ENCODE results near the gene GXYLT2. TPM values are rescaled to one million over a fixed set of nuclear protein-coding genes. Genes with fewer than 3 reads are reported as not detected.

The GXYLT2 gene
- total RNA-seq, 4 donors from 2014 or later = 5.0 to 9.8 (median 7.6) TPM

DNA sequence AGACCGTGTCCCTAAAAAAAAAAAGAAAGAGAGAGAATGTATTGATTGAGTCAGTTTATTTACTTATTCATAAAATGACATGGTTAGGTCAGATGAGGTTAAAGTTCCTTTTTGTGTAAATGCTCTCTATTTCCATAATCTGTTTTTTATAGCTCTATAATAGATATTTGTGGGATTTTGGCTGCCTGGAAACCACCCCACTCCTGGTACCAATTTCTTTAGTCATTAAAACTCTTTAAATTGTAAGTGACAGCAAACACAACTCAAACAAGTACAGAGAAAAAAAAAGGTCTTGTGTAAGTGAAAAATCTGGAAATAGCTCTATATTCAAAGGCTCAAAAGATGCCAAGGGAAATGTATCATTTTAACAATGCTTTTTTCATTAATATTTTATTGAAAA, 97.7 kb downstream of the GXYLT2 start:
- no peaks in the 10 kb centered on the region for H3K4me1 ChIP-seq
- H3K36me3 ChIP-seq = no peaks in the 10 kb centered on the region
- TF ChIP-seq EP300 (IDR thresholded peaks at IDR 0.05) (no peak), POLR2AphosphoS5 (IDR thresholded peaks at IDR 0.05) (no peak), POLR2A (IDR thresholded peaks at IDR 0.05; ENCODE audit: low read depth) (no peak)
- TF ChIP-seq, protein P1, sequence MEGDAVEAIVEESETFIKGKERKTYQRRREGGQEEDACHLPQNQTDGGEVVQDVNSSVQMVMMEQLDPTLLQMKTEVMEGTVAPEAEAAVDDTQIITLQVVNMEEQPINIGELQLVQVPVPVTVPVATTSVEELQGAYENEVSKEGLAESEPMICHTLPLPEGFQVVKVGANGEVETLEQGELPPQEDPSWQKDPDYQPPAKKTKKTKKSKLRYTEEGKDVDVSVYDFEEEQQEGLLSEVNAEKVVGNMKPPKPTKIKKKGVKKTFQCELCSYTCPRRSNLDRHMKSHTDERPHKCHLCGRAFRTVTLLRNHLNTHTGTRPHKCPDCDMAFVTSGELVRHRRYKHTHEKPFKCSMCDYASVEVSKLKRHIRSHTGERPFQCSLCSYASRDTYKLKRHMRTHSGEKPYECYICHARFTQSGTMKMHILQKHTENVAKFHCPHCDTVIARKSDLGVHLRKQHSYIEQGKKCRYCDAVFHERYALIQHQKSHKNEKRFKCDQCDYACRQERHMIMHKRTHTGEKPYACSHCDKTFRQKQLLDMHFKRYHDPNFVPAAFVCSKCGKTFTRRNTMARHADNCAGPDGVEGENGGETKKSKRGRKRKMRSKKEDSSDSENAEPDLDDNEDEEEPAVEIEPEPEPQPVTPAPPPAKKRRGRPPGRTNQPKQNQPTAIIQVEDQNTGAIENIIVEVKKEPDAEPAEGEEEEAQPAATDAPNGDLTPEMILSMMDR (IDR thresholded peaks at IDR 0.05) = no peak
- H3K9me3 ChIP-seq = peaks cover 0 to 12% (median 0%) of the 10 kb centered on the region in 4 donors
- DNase-seq (ENCODE audit: extremely low spot score) = no peak
- 93% methylated on average over 1 of the region's 1 CpG for WGBS
- H3K27me3 ChIP-seq = no peaks in the 10 kb centered on the region
- no peak overlapping the region for H3K4me3 ChIP-seq
- H3K27ac ChIP-seq (replicated peaks in 1 of 4) = no peak overlapping the region
- intact Hi-C loops (cut with DNase I) = no loop called here

DNA sequence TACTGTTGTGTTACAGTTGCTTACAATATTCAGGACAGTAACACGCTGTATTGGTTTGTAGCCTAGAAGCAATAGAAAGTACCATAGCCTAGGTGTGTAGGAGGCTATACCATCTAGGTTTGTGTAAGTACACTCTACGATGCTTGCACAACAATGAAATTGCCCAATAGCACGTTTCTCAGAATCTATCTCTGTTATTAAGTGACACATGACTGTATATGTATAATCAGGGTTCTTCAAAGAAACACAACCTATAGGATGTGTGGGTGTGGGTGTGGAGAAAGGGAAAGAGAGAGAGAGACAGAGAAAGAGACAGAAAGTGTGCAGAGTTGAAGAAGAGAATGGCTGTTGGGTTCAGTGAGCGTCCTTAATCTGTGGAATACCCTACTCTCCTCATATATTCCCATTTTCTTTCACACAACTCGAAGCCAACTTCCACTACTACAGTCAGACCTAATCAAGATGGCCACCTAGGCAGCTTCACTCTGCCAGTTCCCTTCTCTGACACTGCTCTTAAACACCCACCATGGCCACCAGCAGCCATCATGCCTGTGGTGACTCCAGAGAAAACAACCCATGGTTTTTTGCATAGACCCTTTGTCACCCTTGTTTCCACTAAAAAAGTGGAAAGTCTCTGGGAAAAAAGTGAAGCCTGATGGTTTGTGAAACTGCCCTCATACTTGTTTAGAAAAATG, 103.0 kb downstream of the GXYLT2 start:
- Histone ChIP-seq H3K27ac (replicated peaks in 1 of 4) (no peak overlapping the region), H3K36me3 (no peaks in the 10 kb centered on the region), H3K4me3 (no peak overlapping the region), H3K9me3 (peaks cover 0 to 1% (median 0%) of the 10 kb centered on the region in 4 donors), H3K4me1 (no peaks in the 10 kb centered on the region), H3K27me3 (no peaks in the 10 kb centered on the region)
- WGBS = 91% methylated on average over 5 of the region's 5 CpGs
- DNase-seq (ENCODE audit: extremely low spot score) = no peak
- TF ChIP-seq, protein P1 (IDR thresholded peaks at IDR 0.05) = no peak
- TF ChIP-seq POLR2A (IDR thresholded peaks at IDR 0.05; ENCODE audit: low read depth) (no peak), POLR2AphosphoS5 (IDR thresholded peaks at IDR 0.05) (no peak), EP300 (IDR thresholded peaks at IDR 0.05) (no peak)
- intact Hi-C loops (cut with DNase I) = no loop called here

DNA sequence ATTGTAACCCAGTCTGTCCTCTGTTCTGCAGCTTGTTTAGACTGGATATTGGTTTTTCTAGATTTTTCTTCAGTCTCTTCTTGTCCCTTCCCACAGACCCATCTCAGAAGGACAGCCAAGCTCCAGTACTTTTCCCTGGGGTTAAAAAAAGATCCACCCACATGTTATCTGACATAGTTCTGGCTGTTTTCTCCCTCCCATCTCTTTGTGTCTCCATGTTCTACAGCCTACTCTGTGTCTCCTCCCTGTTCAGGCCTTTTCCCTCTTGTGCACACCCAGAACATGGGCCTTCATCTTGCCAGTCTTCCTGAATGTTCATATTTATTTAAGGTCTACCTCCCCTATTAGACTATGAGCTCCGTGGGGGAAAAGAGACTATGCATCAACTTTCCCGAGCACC, 103.7 kb downstream of the GXYLT2 start:
- H3K27me3 ChIP-seq = no peaks in the 10 kb centered on the region
- WGBS = 57% methylated on average over 2 of the region's 2 CpGs
- H3K27ac ChIP-seq (replicated peaks in 1 of 4) = no peak overlapping the region
- H3K4me1 ChIP-seq = peaks cover 4 to 6% (median 5%) of the 10 kb centered on the region in 4 donors
- H3K4me3 ChIP-seq = no peak overlapping the region
- TF ChIP-seq, protein P1 (IDR thresholded peaks at IDR 0.05) = no peak
- no peak for TF ChIP-seq POLR2A (IDR thresholded peaks at IDR 0.05; ENCODE audit: low read depth)
- no peak for TF ChIP-seq EP300 (IDR thresholded peaks at IDR 0.05)
- no peak for TF ChIP-seq POLR2AphosphoS5 (IDR thresholded peaks at IDR 0.05)
- DNase-seq (ENCODE audit: extremely low spot score) = no peak
- intact Hi-C loops (cut with DNase I) = no loop called here
- no peaks in the 10 kb centered on the region for H3K9me3 ChIP-seq
- H3K36me3 ChIP-seq = no peaks in the 10 kb centered on the region

DNA sequence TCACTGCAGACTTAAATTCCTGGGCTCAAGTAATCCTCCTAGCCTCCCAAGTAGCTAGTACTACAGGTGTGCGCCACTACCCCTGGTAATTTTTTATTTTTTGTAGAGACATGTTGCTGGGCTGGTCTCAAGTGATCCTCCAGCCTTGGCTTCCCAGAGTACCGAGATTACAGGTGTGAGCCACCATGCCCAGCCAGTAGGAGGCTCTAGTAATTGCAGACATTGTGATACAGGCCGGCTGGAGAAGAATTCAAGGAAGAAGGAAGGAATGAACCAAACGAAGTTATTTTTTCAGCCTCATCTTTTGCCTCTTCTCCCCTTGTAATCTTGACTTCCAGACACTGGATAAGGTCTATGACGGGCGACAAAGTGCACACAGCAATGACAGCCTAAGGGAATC, 105.5 kb downstream of the GXYLT2 start:
- H3K9me3 ChIP-seq = no peaks in the 10 kb centered on the region
- no peak for DNase-seq (ENCODE audit: extremely low spot score)
- no peaks in the 10 kb centered on the region for H3K27me3 ChIP-seq
- 85% methylated on average over 6 of the region's 6 CpGs for WGBS
- intact Hi-C loops (cut with DNase I) = no loop called here
- TF ChIP-seq POLR2AphosphoS5 (IDR thresholded peaks at IDR 0.05) (no peak), EP300 (IDR thresholded peaks at IDR 0.05) (no peak), POLR2A (IDR thresholded peaks at IDR 0.05; ENCODE audit: low read depth) (no peak)
- TF ChIP-seq, protein P1 (IDR thresholded peaks at IDR 0.05) = no peak
- no peak overlapping the region for H3K4me3 ChIP-seq
- H3K27ac ChIP-seq (replicated peaks in 1 of 4) = no peak overlapping the region
- H3K4me1 ChIP-seq = peaks cover 10 to 14% (median 12%) of the 10 kb centered on the region in 4 donors
- no peaks in the 10 kb centered on the region for H3K36me3 ChIP-seq
